GM21528 (cell line): Measurements from ENCODE around the gene SLC39A7.
A peak's percentile ranks its signal among the peaks of the same experiment; 100 is the strongest.

Experiments used
- ATAC-seq: cut with Tn5 transposase; IDR thresholded peaks from one replicate; pipeline ENCODE4 v1.9.1; 2021; ENCODE audit warnings: mild to moderate bottlenecking, moderate library complexity; ENCODE audit not compliant: unreplicated experiment, low FRiP score

The SLC39A7 gene

GRCh38 chr6:33189164-33189563 is 11.5 kb upstream of the SLC39A7 start:
- ATAC-seq, result no peak

DNA sequence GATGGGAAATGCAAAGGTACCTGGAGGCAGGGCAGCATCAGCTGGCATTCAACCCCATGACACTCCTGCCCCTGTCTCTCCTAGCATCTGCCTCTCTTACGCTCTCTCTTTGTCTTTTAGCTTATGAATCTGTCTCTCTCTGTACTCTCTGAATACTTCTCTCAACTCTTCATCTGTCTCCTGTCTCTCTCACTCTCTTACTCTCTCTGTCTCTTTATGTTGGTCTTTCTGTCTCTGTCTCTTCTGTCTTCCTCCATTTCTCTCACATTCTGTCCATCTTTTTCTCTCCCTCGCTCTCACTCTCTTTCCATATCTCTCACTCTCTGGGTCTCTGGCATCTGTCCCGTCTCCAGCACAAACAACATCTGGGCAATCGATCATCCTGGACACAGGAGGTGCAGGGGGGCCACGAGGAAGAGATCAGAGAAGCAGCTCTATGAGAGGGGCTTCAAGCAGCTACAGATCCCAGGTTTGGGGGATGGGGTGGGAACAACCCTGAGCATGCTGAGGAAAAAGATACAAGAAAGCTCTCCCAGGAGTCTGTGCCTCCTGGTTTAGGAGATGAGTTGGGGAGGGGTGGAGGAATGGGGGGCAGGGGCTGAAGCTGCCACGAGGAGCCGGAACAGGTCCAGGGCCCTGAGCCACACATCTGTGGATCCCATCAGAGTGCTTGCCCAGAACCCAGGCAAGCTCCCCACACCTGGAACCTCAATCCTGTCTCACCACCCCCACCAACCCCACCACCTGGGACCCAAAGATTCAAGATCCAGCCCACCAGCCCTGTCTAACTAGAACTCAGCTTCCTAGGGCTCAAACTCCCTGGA is 10.8 kb upstream of the SLC39A7 start:
- ATAC-seq, result no peak

DNA sequence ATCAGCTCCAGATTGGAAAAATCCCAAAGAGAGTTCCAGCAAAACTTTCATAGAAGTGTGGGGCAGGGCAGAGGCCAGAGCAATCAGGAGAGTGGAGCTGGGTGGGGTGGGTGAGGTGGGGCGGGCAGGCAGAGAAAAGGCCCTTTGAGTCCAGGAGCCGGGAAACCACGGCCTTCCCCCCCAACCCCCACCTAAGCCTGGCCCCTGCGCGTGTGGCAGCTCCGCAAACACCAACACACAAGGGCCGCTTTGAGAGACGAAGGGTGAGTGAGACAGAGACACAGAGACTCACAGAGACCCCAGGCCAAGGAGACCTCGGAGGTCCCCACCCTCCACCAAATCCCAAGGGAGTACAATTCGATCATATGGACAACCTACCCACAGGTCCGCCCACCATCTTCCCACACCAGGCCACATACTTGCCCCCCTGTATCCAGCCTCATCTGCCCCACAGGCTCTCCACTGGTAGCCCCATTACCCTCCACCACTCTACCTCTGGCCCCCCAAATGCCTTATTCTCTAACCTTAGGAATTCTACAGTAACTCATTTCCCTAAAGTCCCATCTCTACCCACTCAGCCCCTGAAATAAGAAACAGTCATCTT is 10.1 kb upstream of the SLC39A7 start:
- ATAC-seq, result no peak

GRCh38 chr6:33191383-33192104 is 9.1 kb upstream of the SLC39A7 start:
- ATAC-seq, result no peak

DNA sequence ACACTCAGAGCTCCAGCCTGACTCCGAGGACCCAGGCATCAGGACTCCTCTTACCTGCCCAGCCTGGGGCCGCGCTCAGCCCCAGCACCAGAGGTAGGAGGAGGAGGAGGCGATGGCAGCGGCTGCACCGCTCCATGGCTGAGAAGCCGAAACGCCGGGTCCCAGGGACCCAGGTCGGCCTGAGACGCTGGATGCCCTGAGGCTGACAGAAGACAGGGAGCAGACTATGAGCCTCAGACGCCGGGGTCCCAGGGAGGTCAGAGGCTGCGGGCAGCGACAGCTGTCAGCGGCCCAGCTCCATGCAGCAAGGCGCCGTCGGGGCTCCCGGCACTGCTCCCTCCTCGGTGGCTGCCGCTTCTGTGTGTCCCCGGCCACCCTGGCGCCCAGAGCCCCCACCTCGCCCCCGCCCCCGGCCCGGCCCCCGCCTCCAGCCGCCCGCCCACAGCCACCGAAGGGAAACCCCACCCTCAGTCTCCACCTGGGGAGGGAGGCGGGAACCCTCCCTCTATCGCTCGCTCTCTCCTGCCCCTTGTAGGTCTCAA is 8.5 kb upstream of the SLC39A7 start, which contains the start of gene COL11A2:
Gene COL11A2 (minus strand): TSS at position 363 of the 542 bp plus-strand sequence. CDS start 227 bp downstream, at position 136.
- no peak for ATAC-seq

DNA sequence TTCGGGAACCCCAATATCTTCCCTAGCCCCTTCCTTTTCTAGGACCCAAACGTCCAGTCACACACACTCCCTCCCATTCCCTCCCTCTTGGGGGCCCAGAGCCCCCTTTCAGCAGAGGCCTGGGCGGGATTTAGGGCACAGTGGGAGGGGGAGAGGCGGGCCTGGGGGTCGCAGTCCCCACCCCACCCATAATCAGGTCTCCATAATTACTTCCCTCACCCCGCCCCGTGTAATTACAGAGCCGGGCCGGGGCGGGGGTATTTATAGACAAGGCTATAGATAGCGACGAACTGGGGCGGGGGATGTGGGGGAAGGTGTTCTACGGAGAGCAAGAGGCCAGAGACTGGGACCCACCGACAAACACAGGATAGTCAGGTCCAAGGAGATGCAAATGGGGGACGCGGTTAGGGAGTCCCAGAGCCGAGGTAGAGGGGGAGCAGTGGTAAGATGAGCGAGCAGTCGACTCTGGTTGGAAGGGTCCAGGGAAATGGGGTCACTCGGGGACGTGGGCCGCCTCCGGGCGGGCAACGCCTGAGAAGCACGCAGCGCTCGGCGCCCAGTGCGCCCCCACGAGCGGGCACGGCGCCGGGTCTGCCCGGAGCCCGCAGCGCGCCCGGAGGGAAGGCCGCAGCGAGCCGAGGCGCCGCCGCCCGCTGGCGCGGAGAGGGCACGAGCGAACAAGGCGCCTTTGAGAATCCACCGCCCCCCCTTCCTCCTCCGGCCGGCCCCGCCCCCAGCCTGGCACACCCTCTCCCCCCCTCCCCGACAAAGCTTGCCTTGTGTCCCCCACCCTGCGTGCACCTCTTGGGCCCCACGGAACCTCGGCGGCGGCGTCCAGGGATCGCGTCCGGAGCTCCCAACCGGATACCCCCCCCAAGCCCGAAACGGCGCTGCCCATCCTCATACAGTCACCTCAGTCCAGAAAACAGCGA is 7.7 kb upstream of the SLC39A7 start:
- ATAC-seq, result no peak

DNA sequence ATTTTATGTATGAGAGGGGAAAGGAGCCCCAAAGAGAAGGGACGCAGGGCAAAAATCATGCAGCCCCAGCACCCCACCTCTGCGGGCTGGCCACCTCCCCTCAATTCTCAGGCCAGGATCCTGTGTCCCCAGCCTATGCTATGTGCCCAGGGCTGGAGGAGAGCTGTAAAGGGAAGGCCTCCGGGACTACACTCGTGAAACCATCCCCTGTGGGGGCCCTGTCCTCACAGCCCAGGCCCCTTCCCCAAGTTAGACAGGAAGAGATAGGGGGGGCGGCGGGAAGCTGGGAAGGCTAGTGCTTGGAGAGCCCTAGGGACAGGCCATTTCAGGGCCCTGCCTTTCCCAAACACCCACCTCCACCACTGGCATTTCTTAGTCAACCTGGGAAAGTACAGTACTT is 7.0 kb upstream of the SLC39A7 start:
- ATAC-seq, result no peak

GRCh38 chr6:33194431-33194979 is 6.2 kb upstream of the SLC39A7 start:
- no peak for ATAC-seq

GRCh38 chr6:33195304-33196165 is 5.1 kb upstream of the SLC39A7 start:
- no peak for ATAC-seq

- ATAC-seq, result no peak
Measured at GRCh38 chr6:33197431-33198048, 3.1 kb upstream of the SLC39A7 start.

GRCh38 chr6:33198159-33198852 is 2.4 kb upstream of the SLC39A7 start:
- no peak for ATAC-seq

- no peak for ATAC-seq
Measured at GRCh38 chr6:33198853-33199436, 1.7 kb upstream of the SLC39A7 start.

- peak; percentile 26 for ATAC-seq
Measured at GRCh38 chr6:33199687-33200218, 914 bp upstream of the SLC39A7 start.

DNA sequence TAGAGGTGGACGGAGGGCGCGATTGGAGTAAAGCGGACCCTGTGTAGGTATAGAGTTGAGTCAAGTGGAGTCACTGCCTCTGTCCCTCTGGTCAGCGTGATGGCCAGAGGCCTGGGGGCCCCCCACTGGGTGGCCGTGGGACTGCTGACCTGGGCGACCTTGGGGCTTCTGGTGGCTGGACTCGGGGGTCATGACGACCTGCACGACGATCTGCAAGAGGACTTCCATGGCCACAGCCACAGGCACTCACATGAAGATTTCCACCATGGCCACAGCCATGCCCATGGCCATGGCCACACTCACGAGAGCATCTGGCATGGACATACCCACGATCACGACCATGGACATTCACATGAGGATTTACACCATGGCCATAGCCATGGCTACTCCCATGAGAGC is 479 bp downstream of the SLC39A7 start:
- ATAC-seq, result no peak

DNA sequence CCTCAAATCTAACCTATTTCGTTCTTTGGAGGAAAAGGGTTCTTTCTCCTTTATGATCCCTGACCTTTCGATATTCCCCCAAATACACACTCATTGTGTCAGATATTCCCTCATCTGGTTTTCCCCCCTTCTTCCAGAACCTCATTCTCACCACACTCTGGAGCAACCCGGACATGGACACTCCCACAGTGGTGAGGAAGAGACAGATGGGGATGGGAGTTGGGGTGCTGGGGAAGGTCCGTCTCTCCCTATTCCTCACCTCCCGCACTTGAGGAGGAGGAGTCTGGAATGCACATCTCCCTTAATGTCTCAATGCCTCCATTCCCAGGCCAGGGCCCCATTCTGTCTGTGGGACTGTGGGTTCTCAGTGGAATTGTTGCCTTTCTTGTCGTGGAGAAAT is 1.3 kb downstream of the SLC39A7 start:
- ATAC-seq, result no peak

DNA sequence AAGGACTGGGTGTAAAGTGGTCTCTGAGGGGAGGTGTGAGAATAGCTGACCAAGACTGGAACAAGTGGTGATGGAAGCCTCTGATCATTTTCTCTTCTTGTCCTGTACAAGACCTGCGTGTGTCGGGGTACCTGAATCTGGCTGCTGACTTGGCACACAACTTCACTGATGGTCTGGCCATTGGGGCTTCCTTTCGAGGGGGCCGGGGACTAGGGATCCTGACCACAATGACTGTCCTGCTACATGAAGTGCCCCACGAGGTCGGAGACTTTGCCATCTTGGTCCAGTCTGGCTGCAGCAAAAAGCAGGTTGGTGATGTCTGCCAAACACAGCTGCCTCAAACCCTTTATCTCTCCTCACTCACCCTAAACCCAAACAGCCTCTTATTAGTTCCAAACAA is 2.1 kb downstream of the SLC39A7 start:
- ATAC-seq, result no peak
